Brain microvascular endothelial cell (primary cell): ENCODE data around the gene GLI2.
A peak's percentile ranks its signal among the peaks of the same experiment; 100 is the strongest.

Experiments
- DNase-seq: peaks from one replicate; pipeline ENCODE4 v3.0.0-alpha.2; 2020
- H3K27ac ChIP-seq: fragments of 250-450 bp; sonication (Bioruptor Pico); 2 replicates; pipeline ENCODE4 v1.5.1; 2020; ENCODE audit warnings: mild to moderate bottlenecking, moderate library complexity
- H3K27me3 ChIP-seq: fragments of 250-450 bp; sonication (Bioruptor Pico); replicated peaks from 2 replicates; pipeline ENCODE4 v1.5.1; 2020; ENCODE audit warnings: mild to moderate bottlenecking
- H3K36me3 ChIP-seq: fragments of 250-450 bp; sonication (Bioruptor Pico); replicated peaks from 2 replicates; pipeline ENCODE4 v1.5.1; 2020; ENCODE audit warnings: mild to moderate bottlenecking
- H3K4me3 ChIP-seq: 2 replicates; pipeline ENCODE4 v1.5.1; 2011; ENCODE audit warnings: low read depth, mild to moderate bottlenecking, control low read depth, low read length, moderate library complexity
- CTCF ChIP-seq: IDR thresholded peaks from 2 replicates; pipeline ENCODE4 v1.5.1; 2011; ENCODE audit warnings: low read depth, mild to moderate bottlenecking, moderate library complexity, low read length, control low read depth, inconsistent platforms; ENCODE audit errors: missing control alignments
- in situ Hi-C: cut with HindIII; loops from 2 replicates; pipeline ENCODE4 v1.10.0; 2017; ENCODE audit warnings: low sequenced_read_pairs, low pct_ligation_motif_present

The GLI2 gene

GRCh38 chr2:120749506-120750431 lies 14.1 kb downstream of the GLI2 start:
- no peak overlapping the region for H3K4me3 ChIP-seq
- no peaks in the 10 kb centered on the region for H3K27me3 ChIP-seq
- H3K27ac ChIP-seq, result peak overlapping the region; percentile 60
- H3K36me3 ChIP-seq, result no peaks in the 10 kb centered on the region
- peak; percentile 74 for DNase-seq
- in situ Hi-C loops, result no loop called here
- TF ChIP-seq CTCF, result peak; percentile 10

- Histone ChIP-seq H3K4me3 (no peak overlapping the region), H3K36me3 (no peaks in the 10 kb centered on the region), H3K27ac (peak overlapping the region; percentile 60), H3K27me3 (no peaks in the 10 kb centered on the region)
- DNase-seq, result no peak
- TF ChIP-seq CTCF, result no peak
- in situ Hi-C loops, result no loop called here
Measured at GRCh38 chr2:120750488-120751210, 15.0 kb downstream of the GLI2 start.

DNA sequence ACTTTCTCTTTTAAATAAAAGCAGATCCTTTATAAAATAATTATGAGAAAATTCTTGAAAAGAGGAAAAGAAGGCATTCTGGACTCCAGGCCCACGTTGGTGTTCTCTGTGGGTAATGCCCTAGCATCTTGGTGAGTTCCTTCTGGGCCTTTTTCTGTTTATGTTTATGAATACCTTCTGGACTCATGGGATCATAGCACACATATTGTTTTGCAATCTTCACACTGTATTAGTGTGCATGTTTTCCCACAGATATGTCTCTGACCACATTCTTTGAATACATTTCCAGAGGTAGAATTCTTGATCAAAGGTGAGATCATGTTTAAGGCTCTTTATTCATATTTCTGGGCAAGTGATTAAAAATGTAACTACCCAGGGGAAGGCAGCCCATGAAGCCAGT lies 15.9 kb downstream of the GLI2 start:
- no peak for TF ChIP-seq CTCF
- in situ Hi-C loops, result no loop called here
- no peaks in the 10 kb centered on the region for H3K27me3 ChIP-seq
- no peak overlapping the region for H3K4me3 ChIP-seq
- no peaks in the 10 kb centered on the region for H3K36me3 ChIP-seq
- H3K27ac ChIP-seq, result no peak overlapping the region
- no peak for DNase-seq

- Histone ChIP-seq H3K4me3 (no peak overlapping the region), H3K27me3 (no peaks in the 10 kb centered on the region), H3K27ac (no peak overlapping the region), H3K36me3 (no peaks in the 10 kb centered on the region)
- DNase-seq, result no peak
- in situ Hi-C loops, result no loop called here
- TF ChIP-seq CTCF, result no peak
Measured at GRCh38 chr2:120754067-120754960, 18.6 kb downstream of the GLI2 start.

- no peaks in the 10 kb centered on the region for H3K36me3 ChIP-seq
- H3K27me3 ChIP-seq, result no peaks in the 10 kb centered on the region
- in situ Hi-C loops, result no loop called here
- peak overlapping the region; percentile 73 for H3K27ac ChIP-seq
- TF ChIP-seq CTCF, result no peak
- peak; percentile 63 for DNase-seq
- H3K4me3 ChIP-seq, result no peak overlapping the region
Measured at GRCh38 chr2:120758181-120759144, 22.8 kb downstream of the GLI2 start.
